Cardiac fibroblast (primary cell): ENCODE measurements around the gene ACKR1.

Experiments
- DNase-seq, 2 donors: peaks; one replicate each; pipeline versions ENCODE4 v3.0.0 to v3.0.0-alpha.2; 2010; ENCODE audit warnings: low read depth in 2 of 2
- H3K4me3 ChIP-seq, 2 donors: replicated peaks in 1 of 2; 1 replicate in 1 of 2; 2 replicates in 1 of 2; pipeline ENCODE4 v1.5.1; 2011; ENCODE audit warnings: low read depth in 2 of 2, low read length in 2 of 2, mild to moderate bottlenecking in 2 of 2, moderate library complexity in 1 of 2
- TF ChIP-seq, protein P1 (sequence below): IDR thresholded peaks from one replicate; pipeline ENCODE4 v1.5.1; 2011; ENCODE audit warnings: low read depth, mild to moderate bottlenecking, low read length, inconsistent platforms

Gene ACKR1

DNA sequence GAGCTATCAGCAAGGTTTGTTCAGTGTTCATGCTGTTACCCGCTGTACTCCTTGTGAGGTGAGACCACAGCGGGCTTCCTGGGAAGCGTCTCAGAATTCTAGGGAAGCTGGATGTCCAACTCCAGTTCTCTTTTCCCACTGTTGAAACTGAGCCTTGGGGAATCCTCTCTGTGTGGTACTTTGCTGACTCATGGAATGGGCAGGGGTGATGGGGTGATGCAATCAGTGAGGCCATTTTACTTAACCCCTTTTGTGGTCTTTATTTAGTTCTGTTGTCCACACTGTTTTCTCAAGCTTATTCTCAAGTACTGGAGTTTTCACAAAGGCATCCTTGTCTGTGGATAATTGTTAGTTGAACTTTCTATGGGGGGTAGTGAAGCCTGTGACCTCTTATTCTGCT is 42.6 kb downstream of the ACKR1 start:
- peak; percentile 21 to 31 for DNase-seq
- no peak overlapping the region for H3K4me3 ChIP-seq
- TF ChIP-seq, protein P1, sequence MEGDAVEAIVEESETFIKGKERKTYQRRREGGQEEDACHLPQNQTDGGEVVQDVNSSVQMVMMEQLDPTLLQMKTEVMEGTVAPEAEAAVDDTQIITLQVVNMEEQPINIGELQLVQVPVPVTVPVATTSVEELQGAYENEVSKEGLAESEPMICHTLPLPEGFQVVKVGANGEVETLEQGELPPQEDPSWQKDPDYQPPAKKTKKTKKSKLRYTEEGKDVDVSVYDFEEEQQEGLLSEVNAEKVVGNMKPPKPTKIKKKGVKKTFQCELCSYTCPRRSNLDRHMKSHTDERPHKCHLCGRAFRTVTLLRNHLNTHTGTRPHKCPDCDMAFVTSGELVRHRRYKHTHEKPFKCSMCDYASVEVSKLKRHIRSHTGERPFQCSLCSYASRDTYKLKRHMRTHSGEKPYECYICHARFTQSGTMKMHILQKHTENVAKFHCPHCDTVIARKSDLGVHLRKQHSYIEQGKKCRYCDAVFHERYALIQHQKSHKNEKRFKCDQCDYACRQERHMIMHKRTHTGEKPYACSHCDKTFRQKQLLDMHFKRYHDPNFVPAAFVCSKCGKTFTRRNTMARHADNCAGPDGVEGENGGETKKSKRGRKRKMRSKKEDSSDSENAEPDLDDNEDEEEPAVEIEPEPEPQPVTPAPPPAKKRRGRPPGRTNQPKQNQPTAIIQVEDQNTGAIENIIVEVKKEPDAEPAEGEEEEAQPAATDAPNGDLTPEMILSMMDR, result no peak

DNA sequence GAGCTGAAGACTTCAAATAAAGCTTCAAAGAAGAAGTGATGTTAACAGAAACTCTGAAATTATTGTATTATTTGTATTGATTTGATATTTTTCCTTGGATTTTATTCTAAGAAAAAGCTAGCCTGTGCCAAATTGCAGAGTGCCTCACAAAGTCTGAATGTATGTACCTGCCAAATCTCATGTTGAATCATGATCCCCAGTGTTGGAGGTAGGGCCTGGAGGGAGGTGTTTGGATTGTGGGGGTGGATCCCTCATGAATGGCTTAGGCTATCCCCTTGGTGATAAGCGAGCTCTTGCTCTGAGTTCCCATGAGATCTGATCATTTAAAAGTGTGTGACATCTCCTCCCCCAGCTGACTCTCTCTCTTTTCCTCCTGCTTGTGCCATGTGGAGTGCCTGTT is 43.6 kb downstream of the ACKR1 start:
- no peak overlapping the region for H3K4me3 ChIP-seq
- DNase-seq, result peak in 1 of 2 donors; percentile 11
- TF ChIP-seq, protein P1, result no peak

DNA sequence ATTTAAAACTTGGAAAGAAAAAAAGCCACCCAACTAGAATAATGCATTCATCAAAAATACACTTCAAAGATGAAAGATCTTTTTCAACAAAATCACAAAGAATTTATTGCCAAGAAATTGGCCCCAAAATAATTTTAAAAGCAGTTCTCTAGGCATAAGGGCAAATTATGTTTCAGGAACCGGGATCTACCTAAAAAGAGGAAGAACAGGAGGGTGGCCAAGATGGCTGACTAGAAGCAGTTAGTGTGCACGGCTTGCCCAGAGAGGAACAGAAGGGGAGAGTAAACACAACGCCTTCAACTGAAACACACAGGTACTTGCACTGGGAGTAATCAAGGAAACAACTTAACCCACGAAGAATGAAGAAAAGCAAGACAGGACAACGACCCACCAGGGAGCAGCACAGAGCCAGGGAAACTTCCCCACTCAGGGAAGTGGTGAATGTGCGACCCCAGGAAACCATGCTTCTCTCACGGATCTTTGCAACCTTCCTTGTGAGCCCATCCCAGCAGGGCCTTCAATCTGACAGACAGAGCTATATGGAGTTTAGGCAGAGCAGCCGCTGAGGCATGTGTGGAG is 46.1 kb downstream of the ACKR1 start:
- TF ChIP-seq, protein P1, result no peak
- H3K4me3 ChIP-seq, result no peak overlapping the region
- no peak for DNase-seq
